ENCODE data around the gene EXOC3L4. TPM values are rescaled to one million over a fixed set of nuclear protein-coding genes. Genes with fewer than 3 reads are reported as not detected.

Gene EXOC3L4
- total and polyA plus RNA-seq, 2 donors = 16.0 to 83.7 TPM

GRCh38 chr14:103073876-103074728 lies 20.4 kb upstream of the EXOC3L4 start:
- H3K27ac ChIP-seq (ENCODE audit: low read depth in 1 of 2, low read length in 1 of 2) = no peak overlapping the region
- no peaks in the 10 kb centered on the region for H3K36me3 ChIP-seq (ENCODE audit: control insufficient read depth in 2 of 2, insufficient read depth in 2 of 2, low read length in 1 of 2)
- no peak for DNase-seq (ENCODE audit: low read depth in 6 of 9, low spot score in 9 of 9)
- H3K4me1 ChIP-seq (ENCODE audit: control insufficient read depth in 2 of 2, insufficient read depth in 2 of 2, low read length in 2 of 2) = peaks cover 3 to 9% of the 10 kb centered on the region in 2 donors
- 85% methylated on average over 21 of the region's 21 CpGs for WGBS
- H3K4me3 ChIP-seq (ENCODE audit: low read length in 2 of 2) = no peak overlapping the region
- H3K27me3 ChIP-seq (ENCODE audit: control insufficient read depth in 2 of 2, insufficient read depth in 1 of 2, low read length in 1 of 2) = peaks cover 10 to 53% of the 10 kb centered on the region in 2 donors
- peaks cover 0 to 3% of the 10 kb centered on the region in 2 donors for H3K9me3 ChIP-seq (ENCODE audit: control insufficient read depth in 2 of 2, insufficient read depth in 1 of 2, low read length in 1 of 2)

GRCh38 chr14:103074729-103075367 lies 19.7 kb upstream of the EXOC3L4 start:
- Histone ChIP-seq H3K27me3 (ENCODE audit: control insufficient read depth in 2 of 2, insufficient read depth in 1 of 2, low read length in 1 of 2) (peaks cover 10 to 60% of the 10 kb centered on the region in 2 donors), H3K27ac (ENCODE audit: low read depth in 1 of 2, low read length in 1 of 2) (no peak overlapping the region), H3K36me3 (ENCODE audit: control insufficient read depth in 2 of 2, insufficient read depth in 2 of 2, low read length in 1 of 2) (no peaks in the 10 kb centered on the region), H3K4me3 (ENCODE audit: low read length in 2 of 2) (peak overlapping the region in 1 of 2 donors; percentile 28), H3K4me1 (ENCODE audit: control insufficient read depth in 2 of 2, insufficient read depth in 2 of 2, low read length in 2 of 2) (peaks cover 3 to 9% of the 10 kb centered on the region in 2 donors), H3K9me3 (ENCODE audit: control insufficient read depth in 2 of 2, insufficient read depth in 1 of 2, low read length in 1 of 2) (peaks cover 0 to 3% of the 10 kb centered on the region in 2 donors)
- DNase-seq (ENCODE audit: low read depth in 6 of 9, low spot score in 9 of 9) = no peak
- WGBS = 45% methylated on average over 21 of the region's 21 CpGs

GRCh38 chr14:103078420-103078749 lies 16.1 kb upstream of the EXOC3L4 start:
- H3K36me3 ChIP-seq (ENCODE audit: control insufficient read depth in 2 of 2, insufficient read depth in 2 of 2, low read length in 1 of 2) = no peaks in the 10 kb centered on the region
- H3K9me3 ChIP-seq (ENCODE audit: control insufficient read depth in 2 of 2, insufficient read depth in 1 of 2, low read length in 1 of 2) = peaks cover 0 to 3% of the 10 kb centered on the region in 2 donors
- H3K27me3 ChIP-seq (ENCODE audit: control insufficient read depth in 2 of 2, insufficient read depth in 1 of 2, low read length in 1 of 2) = peaks cover 14 to 59% of the 10 kb centered on the region in 2 donors
- H3K27ac ChIP-seq (ENCODE audit: low read depth in 1 of 2, low read length in 1 of 2) = no peak overlapping the region
- 12% methylated on average over 9 of the region's 9 CpGs for WGBS
- peak in 8 of 9 donors; percentile 38 to 81 (median 46) for DNase-seq (ENCODE audit: low read depth in 6 of 9, low spot score in 9 of 9)
- peaks cover 3 to 9% of the 10 kb centered on the region in 2 donors for H3K4me1 ChIP-seq (ENCODE audit: control insufficient read depth in 2 of 2, insufficient read depth in 2 of 2, low read length in 2 of 2)
- no peak overlapping the region for H3K4me3 ChIP-seq (ENCODE audit: low read length in 2 of 2)

GRCh38 chr14:103078860-103079587 lies 15.5 kb upstream of the EXOC3L4 start:
- DNase-seq (ENCODE audit: low read depth in 6 of 9, low spot score in 9 of 9) = no peak
- H3K4me3 ChIP-seq (ENCODE audit: low read length in 2 of 2) = no peak overlapping the region
- WGBS = 93% methylated on average over 11 of the region's 11 CpGs
- peaks cover 3 to 9% of the 10 kb centered on the region in 2 donors for H3K4me1 ChIP-seq (ENCODE audit: control insufficient read depth in 2 of 2, insufficient read depth in 2 of 2, low read length in 2 of 2)
- H3K9me3 ChIP-seq (ENCODE audit: control insufficient read depth in 2 of 2, insufficient read depth in 1 of 2, low read length in 1 of 2) = peaks cover 0 to 3% of the 10 kb centered on the region in 2 donors
- no peaks in the 10 kb centered on the region for H3K36me3 ChIP-seq (ENCODE audit: control insufficient read depth in 2 of 2, insufficient read depth in 2 of 2, low read length in 1 of 2)
- H3K27me3 ChIP-seq (ENCODE audit: control insufficient read depth in 2 of 2, insufficient read depth in 1 of 2, low read length in 1 of 2) = peaks cover 17 to 59% of the 10 kb centered on the region in 2 donors
- no peak overlapping the region for H3K27ac ChIP-seq (ENCODE audit: low read depth in 1 of 2, low read length in 1 of 2)

- Histone ChIP-seq H3K4me1 (ENCODE audit: control insufficient read depth in 2 of 2, insufficient read depth in 2 of 2, low read length in 2 of 2) (no peaks in the 10 kb centered on the region), H3K9me3 (ENCODE audit: control insufficient read depth in 2 of 2, insufficient read depth in 1 of 2, low read length in 1 of 2) (no peaks in the 10 kb centered on the region), H3K36me3 (ENCODE audit: control insufficient read depth in 2 of 2, insufficient read depth in 2 of 2, low read length in 1 of 2) (no peaks in the 10 kb centered on the region), H3K4me3 (ENCODE audit: low read length in 2 of 2) (no peak overlapping the region), H3K27ac (ENCODE audit: low read depth in 1 of 2, low read length in 1 of 2) (no peak overlapping the region), H3K27me3 (ENCODE audit: control insufficient read depth in 2 of 2, insufficient read depth in 1 of 2, low read length in 1 of 2) (peaks cover 16 to 52% of the 10 kb centered on the region in 2 donors)
- 99% methylated on average over 2 of the region's 2 CpGs for whole genome bisulfite sequencing
- DNase-seq (ENCODE audit: low read depth in 6 of 9, low spot score in 9 of 9) = no peak
Measured at GRCh38 chr14:103081951-103082350, 12.6 kb upstream of the EXOC3L4 start.

GRCh38 chr14:103084021-103084919 lies 10.3 kb upstream of the EXOC3L4 start, which contains the start of gene LBHD2:
LBHD2 (plus strand) TSS chr14:103084210; CDS start chr14:103086013, 1,803 bp downstream.
- peaks cover 16 to 57% of the 10 kb centered on the region in 2 donors for H3K27me3 ChIP-seq (ENCODE audit: control insufficient read depth in 2 of 2, insufficient read depth in 1 of 2, low read length in 1 of 2)
- DNase-seq (ENCODE audit: low read depth in 6 of 9, low spot score in 9 of 9) = no peak
- H3K9me3 ChIP-seq (ENCODE audit: control insufficient read depth in 2 of 2, insufficient read depth in 1 of 2, low read length in 1 of 2) = no peaks in the 10 kb centered on the region
- no peaks in the 10 kb centered on the region for H3K36me3 ChIP-seq (ENCODE audit: control insufficient read depth in 2 of 2, insufficient read depth in 2 of 2, low read length in 1 of 2)
- no peak within 1 kb of the TSS for H3K27ac ChIP-seq (ENCODE audit: low read depth in 1 of 2, low read length in 1 of 2)
- H3K4me3 ChIP-seq (ENCODE audit: low read length in 2 of 2) = no peak within 1 kb of the TSS
- H3K4me1 ChIP-seq (ENCODE audit: control insufficient read depth in 2 of 2, insufficient read depth in 2 of 2, low read length in 2 of 2) = no peaks in the 10 kb centered on the region
- WGBS = 27% methylated on average over 61 of the region's 61 CpGs

GRCh38 chr14:103085106-103086091 lies 9.1 kb upstream of the EXOC3L4 start:
- H3K27ac ChIP-seq (ENCODE audit: low read depth in 1 of 2, low read length in 1 of 2) = no peak overlapping the region
- peaks cover 16 to 64% of the 10 kb centered on the region in 2 donors for H3K27me3 ChIP-seq (ENCODE audit: control insufficient read depth in 2 of 2, insufficient read depth in 1 of 2, low read length in 1 of 2)
- no peak for DNase-seq (ENCODE audit: low read depth in 6 of 9, low spot score in 9 of 9)
- H3K4me1 ChIP-seq (ENCODE audit: control insufficient read depth in 2 of 2, insufficient read depth in 2 of 2, low read length in 2 of 2) = no peaks in the 10 kb centered on the region
- H3K36me3 ChIP-seq (ENCODE audit: control insufficient read depth in 2 of 2, insufficient read depth in 2 of 2, low read length in 1 of 2) = no peaks in the 10 kb centered on the region
- H3K9me3 ChIP-seq (ENCODE audit: control insufficient read depth in 2 of 2, insufficient read depth in 1 of 2, low read length in 1 of 2) = no peaks in the 10 kb centered on the region
- no peak overlapping the region for H3K4me3 ChIP-seq (ENCODE audit: low read length in 2 of 2)
- WGBS = 82% methylated on average over 24 of the region's 24 CpGs
